ENCODE measurements around the gene NFYA. TPM values are rescaled to one million over a fixed set of nuclear protein-coding genes. Genes with fewer than 3 reads are reported as not detected.

NFYA gene
- total and polyA plus RNA-seq, 2 of the 4 experiments (the other 2 are of a cell fraction) = 10.9 to 28.5 TPM

- H3K9me1 ChIP-seq (ENCODE audit: insufficient read depth, low read length) = peaks cover 2% of the 10 kb centered on the region; the same call in 1 of the 2 replicates
- no peak overlapping the region for H3K14ac ChIP-seq (replicated peaks; ENCODE audit: low read depth, low read length)
- H2BK120ac ChIP-seq (ENCODE audit: low read depth, low read length) = no peak overlapping the region
- peaks cover 50% of the 10 kb centered on the region for H3K36me3 ChIP-seq (ENCODE audit: control insufficient read depth, insufficient read depth, low read length)
- no peak overlapping the region for H2BK15ac ChIP-seq (ENCODE audit: low read depth, low read length)
- H3K27me3 ChIP-seq (ENCODE audit: control insufficient read depth, insufficient read depth, low read length) = no peaks in the 10 kb centered on the region
- H2BK20ac ChIP-seq (ENCODE audit: low read depth, low read length) = no peak overlapping the region
- H3K23ac ChIP-seq (ENCODE audit: low read depth, low read length) = no peak overlapping the region
- peaks cover 5 to 6% of the 10 kb centered on the region in 2 experiments for H3K79me1 ChIP-seq (ENCODE audit: low read depth in 1 of 2, low read length in 2 of 2)
- H4K8ac ChIP-seq (ENCODE audit: low read depth in 2 of 2, low read length in 2 of 2) = no peak overlapping the region
- ChIA-PET POLR2A (ENCODE audit: unreplicated experiment) (no interaction called here), CTCF (interaction anchor here (0.6 to 2.0 kb wide), 4 partner anchors 11 to 90 kb away, joined by 3 to 7 read pairs (median 4); no protein-coding TSS in a partner anchor)
- intact Hi-C loops (cut with micrococcal nuclease) = loop anchor here (1.0 kb wide), 2 partner anchors 90 to 226 kb away; no protein-coding TSS in a partner anchor
- no peak overlapping the region for H3K4me3 ChIP-seq (ENCODE audit: insufficient read depth, low read depth, low read length)
- H4K5ac ChIP-seq (ENCODE audit: low read depth, low read length) = no peak overlapping the region
- H3K4ac ChIP-seq (ENCODE audit: low read depth, low read length) = no peak overlapping the region
- in situ Hi-C loops (cut with MboI; ENCODE audit: low sequenced_read_pairs) = loop anchor here (10.0 kb wide), 1 partner anchor 92 kb away; no protein-coding TSS in a partner anchor
- no peaks in the 10 kb centered on the region for H3K9me3 ChIP-seq (ENCODE audit: control insufficient read depth, insufficient read depth, low read length)
- H2BK5ac ChIP-seq (ENCODE audit: low read depth, low read length, poor library complexity, severe bottlenecking) = no peak overlapping the region
- H2AFZ ChIP-seq (replicated peaks; ENCODE audit: low read length, poor library complexity) = no peak overlapping the region
- no peaks in the 10 kb centered on the region for H4K20me1 ChIP-seq (ENCODE audit: insufficient read depth, low read length)
- TF ChIP-seq SMC3 (IDR thresholded peaks at IDR 0.05; ENCODE audit: low read depth, low read length) (peak; percentile 31; the same call in 1 of the 2 replicates), CTCF (conservative IDR thresholded peaks at IDR 0.05; ENCODE audit: low read depth, low read length) (peak; percentile 47), RAD21 (IDR thresholded peaks at IDR 0.05; ENCODE audit: low read length) (peak; percentile 44; the same call in 1 of the 2 replicates), RFX5 (IDR thresholded peaks at IDR 0.05; ENCODE audit: low read depth, low read length) (no peak)
- H3K56ac ChIP-seq (ENCODE audit: extremely low read depth, insufficient read depth, low read length) = no peak overlapping the region
- H3K4me1 ChIP-seq (ENCODE audit: control insufficient read depth, insufficient read depth, low read length) = peaks cover 5% of the 10 kb centered on the region
- ATAC-seq (ENCODE audit: low read depth) (peak; percentile 69), DNase-seq (peak; percentile 37)
- H2AK5ac ChIP-seq (ENCODE audit: low read depth, low read length) = no peak overlapping the region
- no peak overlapping the region for H3K4me2 ChIP-seq (ENCODE audit: low read depth, low read length)
- no CpG with 5 or more reads among the region's 4 CpGs for WGBS, 2 experiments (ENCODE audit: extremely low coverage in 2 of 2, insufficient read length in 1 of 2)
- H2AK9ac ChIP-seq (replicated peaks; ENCODE audit: low read depth, low read length, poor library complexity) = no peak overlapping the region
- H4K91ac ChIP-seq (ENCODE audit: insufficient read depth, low read depth, low read length) = no peak overlapping the region
- H3K27ac ChIP-seq (ENCODE audit: insufficient read depth, low read length) = no peak overlapping the region
- no peak overlapping the region for H3K9ac ChIP-seq (ENCODE audit: low read depth, low read length)
- dilution Hi-C loops (cut with HindIII; ENCODE audit: low sequenced_read_pairs, unreplicated experiment) = no loop called here
- no peak overlapping the region for H3K18ac ChIP-seq (ENCODE audit: low read depth, low read length)
- no TSS peak for BruUV-seq (replicated peaks)
Measured at GRCh38 chr6:41092421-41093140, 19.8 kb downstream of the NFYA start.

Measured in IMR-90 (cell line).